ENCODE results near the gene RPGR.

The RPGR gene

GRCh38 chrX:38327007-38327774 is at the start of gene RPGR:
RPGR (minus strand) TSS chrX:38327509; CDS start chrX:38327367, 142 bp downstream.
- H3K4me3 ChIP-seq (ENCODE audit: low read depth, low read length) = peak within 1 kb of the TSS; percentile 68
- TF ChIP-seq CTCF (IDR thresholded peaks at IDR 0.05; ENCODE audit: low read depth, low read length) = peak; percentile 63

- no peak overlapping the region for H3K4me3 ChIP-seq (ENCODE audit: low read depth, low read length)
- no peak for TF ChIP-seq CTCF (IDR thresholded peaks at IDR 0.05; ENCODE audit: low read depth, low read length)
These were observed 49.4 kb upstream of the RPGR start for GRCh38 chrX:38376747-38377146.

- H3K4me3 ChIP-seq (ENCODE audit: low read depth, low read length) = no peak overlapping the region
- TF ChIP-seq CTCF (IDR thresholded peaks at IDR 0.05; ENCODE audit: low read depth, low read length) = peak; percentile 35; the same call in 1 of the 2 replicates
These were observed 48.6 kb upstream of the RPGR start for GRCh38 chrX:38375891-38376290.

- H3K4me3 ChIP-seq (ENCODE audit: low read depth, low read length) = no peak overlapping the region
- no peak for TF ChIP-seq CTCF (IDR thresholded peaks at IDR 0.05; ENCODE audit: low read depth, low read length)
These were observed 47.1 kb upstream of the RPGR start for GRCh38 chrX:38374431-38374830.

- no peak overlapping the region for H3K4me3 ChIP-seq (ENCODE audit: low read depth, low read length)
- TF ChIP-seq CTCF (IDR thresholded peaks at IDR 0.05; ENCODE audit: low read depth, low read length) = no peak
These were observed 44.3 kb upstream of the RPGR start for GRCh38 chrX:38371641-38372040.

- no peak overlapping the region for H3K4me3 ChIP-seq (ENCODE audit: low read depth, low read length)
- TF ChIP-seq CTCF (IDR thresholded peaks at IDR 0.05; ENCODE audit: low read depth, low read length) = no peak
These were observed 41.5 kb upstream of the RPGR start for GRCh38 chrX:38368774-38369173.

GRCh38 chrX:38365954-38366353 is 38.6 kb upstream of the RPGR start:
- no peak for TF ChIP-seq CTCF (IDR thresholded peaks at IDR 0.05; ENCODE audit: low read depth, low read length)
- no peak overlapping the region for H3K4me3 ChIP-seq (ENCODE audit: low read depth, low read length)
